Pancreas (tissue), 10 donors: Measurements from ENCODE around the gene NBEA. TPM values are rescaled to one million over a fixed set of nuclear protein-coding genes. Genes with fewer than 3 reads are reported as not detected.
"Not testable (repeated sequence)": the region's sequence is repeated elsewhere in the genome, so short reads cannot be mapped to it uniquely, and the experiment has no call there.

Experiments
- ATAC-seq, 4 donors: fragments of 200-7000 bp; cut with Tn5 transposase; one replicate each; pipeline versions ENCODE4 v1.8.0 to v1.9.1; 2020; ENCODE audit warnings: mild to moderate bottlenecking in 4 of 4, moderate library complexity in 4 of 4
- DNase-seq, 6 donors: peaks; one replicate each; pipeline ENCODE4 v3.0.0-alpha.2; 2020
- FAIRE-seq: peaks from 2 replicates; lab custom pipeline; 2012; peaks lifted over from hg19 to GRCh38; lab: Jason Lieb, UNC
- H3K27ac ChIP-seq, 4 donors: fragments of 200-600 bp; sonication (generic); 1 replicate in 3 of 4; 2 replicates in 1 of 4; pipeline versions ENCODE4 v1.5.0 to v1.8.0; 2020
- H3K27me3 ChIP-seq, 4 donors: fragments of 200-600 bp; one replicate each; pipeline ENCODE4 v1.8.0; 2021
- H3K36me3 ChIP-seq, 3 donors: fragments of 200-600 bp; sonication (generic) in 1 of 3; one replicate each; pipeline versions ENCODE4 v1.5.0 to v1.8.0; 2020 to 2021
- H3K4me1 ChIP-seq, 3 donors: fragments of 200-600 bp; one replicate each; pipeline ENCODE4 v1.8.0; 2021
- H3K4me3 ChIP-seq, 4 donors: fragments of 200-600 bp; sonication (generic) in 2 of 4; one replicate each; pipeline versions ENCODE4 v1.5.0 to v1.8.0; 2020 to 2021
- H3K9me3 ChIP-seq, 4 donors: fragments of 200-600 bp; one replicate each; pipeline ENCODE4 v1.8.0; 2021
- CTCF ChIP-seq, 4 donors: fragments of 200-600 bp; sonication (generic) in 3 of 4; IDR thresholded peaks; one replicate each; pipeline versions ENCODE4 v1.5.0 to v1.8.0; 2021; ENCODE audit warnings: antibody characterized with exemption in 4 of 4
- WGBS, 2 donors: extraction: QIAGEN DNeasy Blood & Tissue Kit; methylation state at CpG; one replicate each; pipeline ENCODE4 v1.1.7; 2013; 5-methylcytosine and 5-hydroxymethylcytosine counted together
- intact Hi-C, 3 donors: fragments of 100-400 bp; cut with DNase I; formaldehyde crosslinking; loops; one replicate each; pipeline versions ENCODE4 v1.11.1 to v1.14.2; 2022
- polyA plus RNA-seq, 2 donors: library from polyadenylated mRNA; stranded (reverse); fragments of 200-250 nt; gene quantifications; one replicate each; pipeline ENCODE4 v1.2.3, GENCODE V29; 2013
- total RNA-seq, 6 donors: library from RNA; stranded (reverse); fragmentation: NEBNext Ultra II Directional in 4 of 6; extraction: Animal tissue kit (Norgen Biotek cat#: 25700) in 4 of 6; gene quantifications; one replicate each; pipeline versions ENCODE4 v1.2.1 to v1.2.4, GENCODE V29; 2021 to 2023
- donor health status: healthy with polysubstance abuse.
- donor health status: DM: no; HTN: no; CAD: no; lungs with moderate emphysema.
- donor health status: DM: no; HTN: no; CAD: no.
- donor health status: control.
- donor health status: control.
- donor health status: Bipolar disorder and iron deficiency.
- donor health status: DM: yes; HTN: yes; CAD: no.
- donor health status: DM: no; HTN: no; CAD: no.
- donor health status: DM: no; HTN: no; CAD: no.
- donor health status: DM: yes; HTN: yes; CAD: no.

NBEA gene
- total and polyA plus RNA-seq, 8 donors, result 2.4 to 10.4 (median 4.8) TPM

GRCh38 chr13:34970961-34971360 lies 28.9 kb downstream of the NBEA start:
- ATAC-seq, result no peak
- no peak for FAIRE-seq
- TF ChIP-seq CTCF (IDR thresholded peaks at IDR 0.05), result no peak
- intact Hi-C loops, result no loop called here
- H3K36me3 ChIP-seq, result no peaks in the 10 kb centered on the region
- no peak for DNase-seq
- no peaks in the 10 kb centered on the region for H3K9me3 ChIP-seq
- no peak overlapping the region for H3K27ac ChIP-seq
- H3K4me1 ChIP-seq, result no peaks in the 10 kb centered on the region
- no peaks in the 10 kb centered on the region for H3K27me3 ChIP-seq
- H3K4me3 ChIP-seq, result no peak overlapping the region
- 0 to 96% methylated on average over 1 of the region's 1 CpG for WGBS, 2 donors

- no peaks in the 10 kb centered on the region for H3K27me3 ChIP-seq
- 86 to 90% methylated on average over 2 of the region's 2 CpGs for WGBS, 2 donors
- FAIRE-seq, result no peak
- no peak for ATAC-seq
- no peak for DNase-seq
- no peak for TF ChIP-seq CTCF (IDR thresholded peaks at IDR 0.05)
- intact Hi-C loops, result no loop called here
- no peaks in the 10 kb centered on the region for H3K36me3 ChIP-seq
- no peaks in the 10 kb centered on the region for H3K4me1 ChIP-seq
- H3K27ac ChIP-seq, result no peak overlapping the region
- no peak overlapping the region for H3K4me3 ChIP-seq
- H3K9me3 ChIP-seq, result no peaks in the 10 kb centered on the region
Measured at GRCh38 chr13:34971473-34971872, 29.4 kb downstream of the NBEA start.

GRCh38 chr13:34985199-34985598 lies 43.1 kb downstream of the NBEA start:
- ATAC-seq, DNase-seq, FAIRE-seq, H3K27ac ChIP-seq, H3K36me3 ChIP-seq, H3K4me1 ChIP-seq, H3K27me3 ChIP-seq, intact Hi-C loops, H3K4me3 ChIP-seq, H3K9me3 ChIP-seq: not testable (repeated sequence)
- WGBS, 2 donors, result 87 to 90% methylated on average over 5 of the region's 5 CpGs

- Histone ChIP-seq H3K9me3 (peaks cover 0 to 3% (median 0%) of the 10 kb centered on the region in 4 donors), H3K36me3 (no peaks in the 10 kb centered on the region), H3K4me1 (no peaks in the 10 kb centered on the region), H3K27ac (no peak overlapping the region), H3K4me3 (no peak overlapping the region), H3K27me3 (no peaks in the 10 kb centered on the region)
- no peak for TF ChIP-seq CTCF (IDR thresholded peaks at IDR 0.05)
- DNase-seq (no peak), ATAC-seq (no peak), FAIRE-seq (no peak)
- 91 to 94% methylated on average over 12 of the region's 12 CpGs for WGBS, 2 donors
- intact Hi-C loops, result no loop called here
Measured at GRCh38 chr13:34988330-34988791, 46.3 kb downstream of the NBEA start.

GRCh38 chr13:34990399-34991214 lies 48.5 kb downstream of the NBEA start:
- DNase-seq, result no peak

More at GRCh38 chr13:34990399-34991214, 48.5 kb downstream of the NBEA start:
- intact Hi-C loops, result no loop called here
- FAIRE-seq, result no peak
- H3K4me1 ChIP-seq, result no peaks in the 10 kb centered on the region
- WGBS, 2 donors, result 100% methylated on average over 1 of the region's 1 CpG
- H3K9me3 ChIP-seq, result peaks cover 0 to 3% (median 0%) of the 10 kb centered on the region in 4 donors
- H3K27ac ChIP-seq, result no peak overlapping the region
- TF ChIP-seq CTCF (IDR thresholded peaks at IDR 0.05), result no peak
- H3K36me3 ChIP-seq, result no peaks in the 10 kb centered on the region
- no peak overlapping the region for H3K4me3 ChIP-seq
- no peak for ATAC-seq
- no peaks in the 10 kb centered on the region for H3K27me3 ChIP-seq
